ENCODE results near the gene ROR1.

Gene ROR1

DNA sequence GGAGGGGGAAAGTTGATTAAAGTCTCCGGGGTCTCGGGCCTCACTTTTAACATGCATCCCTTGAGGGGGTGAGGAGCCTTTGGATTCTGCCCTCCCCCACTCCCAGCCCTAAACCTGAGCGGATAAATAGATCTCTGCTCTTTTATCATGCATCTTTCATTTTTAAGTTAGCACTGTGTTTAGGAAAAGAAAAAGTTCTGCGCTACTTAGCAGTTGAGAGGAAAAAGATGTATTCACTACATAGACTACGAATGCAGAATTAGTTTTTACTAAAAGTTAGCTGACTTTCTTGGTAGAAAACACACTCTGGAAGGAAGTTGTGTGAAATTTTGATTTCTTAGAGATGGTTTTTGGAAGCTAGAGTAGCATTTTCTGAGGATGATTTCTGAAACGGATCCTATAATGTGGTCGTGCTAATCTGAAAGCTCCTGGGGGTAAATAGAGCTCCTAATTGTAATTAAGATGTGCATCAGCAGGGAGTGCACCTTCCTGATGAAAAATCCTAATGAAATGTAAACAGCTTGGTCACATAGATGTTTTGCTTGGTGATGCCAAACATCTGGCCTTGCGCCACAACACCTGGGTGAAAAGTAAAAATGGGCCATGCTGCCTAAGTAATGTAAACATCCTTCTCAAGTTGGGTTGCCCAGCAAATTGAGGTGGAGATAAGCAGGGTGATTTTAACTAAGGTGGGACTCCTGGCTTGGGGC is 1.8 kb downstream of the ROR1 start:
- no peak overlapping the region for H3K9ac ChIP-seq (ENCODE audit: low read depth, low read length)

DNA sequence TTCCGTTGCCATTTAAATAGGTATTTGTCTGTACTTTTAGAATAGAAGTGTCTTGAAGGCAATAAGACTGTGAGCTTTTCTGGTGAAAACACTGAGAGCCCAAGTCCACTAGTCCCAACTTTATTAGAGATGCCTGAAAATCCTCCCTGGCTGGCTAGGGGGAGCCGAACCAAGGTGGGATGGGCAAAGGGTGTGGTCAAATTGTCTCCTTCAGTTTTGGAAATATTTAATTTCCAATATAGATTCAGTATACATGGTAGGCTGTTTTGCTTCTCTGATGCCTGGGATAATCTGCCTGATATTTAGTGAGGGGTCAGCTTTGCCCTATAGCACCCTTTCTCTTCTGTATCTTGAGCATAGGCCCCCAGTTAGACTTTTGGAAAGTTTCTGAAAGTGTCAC is 3.5 kb downstream of the ROR1 start:
- ATAC-seq (ENCODE audit: insufficient read depth, low read depth) (no peak), DNase-seq (no peak)
- H3K9ac ChIP-seq (ENCODE audit: low read depth, low read length): no peak overlapping the region
- no peak for TF ChIP-seq EZH2 (IDR thresholded peaks at IDR 0.05; ENCODE audit: borderline replicate concordance, low read depth, low read length, severe bottlenecking)
- TF ChIP-seq CTCF (IDR thresholded peaks at IDR 0.05; ENCODE audit: borderline replicate concordance, extremely low read depth, low read length, poor library complexity, severe bottlenecking): no peak
- H2AFZ ChIP-seq (ENCODE audit: low read depth, low read length): no peak overlapping the region
- peaks cover 7% of the 10 kb centered on the region for H3K27me3 ChIP-seq (ENCODE audit: insufficient read depth, low read length, poor library complexity)
- H3K27ac ChIP-seq (ENCODE audit: low read length): no peak overlapping the region
- no peak overlapping the region for H3K4me2 ChIP-seq (ENCODE audit: insufficient read depth, low read length)
- H3K36me3 ChIP-seq (ENCODE audit: insufficient read depth, low read length): no peaks in the 10 kb centered on the region
- no peaks in the 10 kb centered on the region for H3K79me2 ChIP-seq (ENCODE audit: insufficient read depth, low read length)
- no peaks in the 10 kb centered on the region for H3K4me1 ChIP-seq (ENCODE audit: insufficient read depth, low read length)
- no peaks in the 10 kb centered on the region for H3K9me3 ChIP-seq (ENCODE audit: insufficient read depth, low read length, severe bottlenecking)
- no peak overlapping the region for H3K4me3 ChIP-seq (ENCODE audit: low read depth in 1 of 2, low read length in 2 of 2)
- H4K20me1 ChIP-seq (ENCODE audit: insufficient read depth, low read length): no peaks in the 10 kb centered on the region

More for the DNA sequence above, 1.8 kb downstream of the ROR1 start:
- H3K4me2 ChIP-seq (ENCODE audit: insufficient read depth, low read length): no peak overlapping the region
- H3K27ac ChIP-seq (ENCODE audit: low read length): no peak overlapping the region
- no peaks in the 10 kb centered on the region for H4K20me1 ChIP-seq (ENCODE audit: insufficient read depth, low read length)
- H3K4me1 ChIP-seq (ENCODE audit: insufficient read depth, low read length): no peaks in the 10 kb centered on the region
- H2AFZ ChIP-seq (ENCODE audit: low read depth, low read length): no peak overlapping the region
- H3K36me3 ChIP-seq (ENCODE audit: insufficient read depth, low read length): no peaks in the 10 kb centered on the region
- TF ChIP-seq EZH2 (IDR thresholded peaks at IDR 0.05; ENCODE audit: borderline replicate concordance, low read depth, low read length, severe bottlenecking): no peak
- no peak for TF ChIP-seq CTCF (IDR thresholded peaks at IDR 0.05; ENCODE audit: borderline replicate concordance, extremely low read depth, low read length, poor library complexity, severe bottlenecking)
- no peak overlapping the region for H3K4me3 ChIP-seq (ENCODE audit: low read depth in 1 of 2, low read length in 2 of 2)
- no peak for ATAC-seq (ENCODE audit: insufficient read depth, low read depth)
- H3K9me3 ChIP-seq (ENCODE audit: insufficient read depth, low read length, severe bottlenecking): no peaks in the 10 kb centered on the region
- DNase-seq: no peak
- H3K27me3 ChIP-seq (ENCODE audit: insufficient read depth, low read length, poor library complexity): peaks cover 4% of the 10 kb centered on the region
- no peaks in the 10 kb centered on the region for H3K79me2 ChIP-seq (ENCODE audit: insufficient read depth, low read length)

GRCh38 chr1:63777965-63778880 is 4.4 kb downstream of the ROR1 start:
- TF ChIP-seq EZH2 (IDR thresholded peaks at IDR 0.05; ENCODE audit: borderline replicate concordance, low read depth, low read length, severe bottlenecking) (no peak), CTCF (IDR thresholded peaks at IDR 0.05; ENCODE audit: borderline replicate concordance, extremely low read depth, low read length, poor library complexity, severe bottlenecking) (no peak)
- no peaks in the 10 kb centered on the region for H3K79me2 ChIP-seq (ENCODE audit: insufficient read depth, low read length)
- no peaks in the 10 kb centered on the region for H4K20me1 ChIP-seq (ENCODE audit: insufficient read depth, low read length)
- H3K4me1 ChIP-seq (ENCODE audit: insufficient read depth, low read length): no peaks in the 10 kb centered on the region
- H3K9ac ChIP-seq (ENCODE audit: low read depth, low read length): no peak overlapping the region
- H3K36me3 ChIP-seq (ENCODE audit: insufficient read depth, low read length): no peaks in the 10 kb centered on the region
- H3K4me2 ChIP-seq (ENCODE audit: insufficient read depth, low read length): no peak overlapping the region
- DNase-seq (no peak), ATAC-seq (ENCODE audit: insufficient read depth, low read depth) (no peak)
- H3K27ac ChIP-seq (ENCODE audit: low read length): no peak overlapping the region
- no peak overlapping the region for H2AFZ ChIP-seq (ENCODE audit: low read depth, low read length)
- H3K27me3 ChIP-seq (ENCODE audit: insufficient read depth, low read length, poor library complexity): peaks cover 7% of the 10 kb centered on the region
- no peaks in the 10 kb centered on the region for H3K9me3 ChIP-seq (ENCODE audit: insufficient read depth, low read length, severe bottlenecking)
- H3K4me3 ChIP-seq (ENCODE audit: low read depth in 1 of 2, low read length in 2 of 2): no peak overlapping the region
